OCI-M2 (cell line): ENCODE measurements around the gene DLGAP1.

ENCODE experiments used
- DNase-seq: peaks from one replicate; lab custom pipeline; 2025; ENCODE audit not compliant: unreplicated experiment; lab: John Stamatoyannopoulos, UW

DLGAP1 gene

GRCh38 chr18:3830604-3831003 lies 624.5 kb downstream of the DLGAP1 start:
- DNase-seq: no peak

- DNase-seq: no peak
Measured at GRCh38 chr18:3827236-3827845, 627.8 kb downstream of the DLGAP1 start.

- DNase-seq: no peak
Measured at GRCh38 chr18:3826021-3826420, 629.1 kb downstream of the DLGAP1 start.

- no peak for DNase-seq
Measured at GRCh38 chr18:3824101-3824500, 631.0 kb downstream of the DLGAP1 start.

- DNase-seq: no peak
Measured at GRCh38 chr18:3823073-3823472, 632.0 kb downstream of the DLGAP1 start.

GRCh38 chr18:3821524-3821923 lies 633.6 kb downstream of the DLGAP1 start:
- DNase-seq: no peak

- no peak for DNase-seq
Measured at GRCh38 chr18:3819961-3820360, 635.1 kb downstream of the DLGAP1 start.

- DNase-seq: no peak
Measured at GRCh38 chr18:3816610-3817363, 638.3 kb downstream of the DLGAP1 start.

- DNase-seq: no peak
Measured at GRCh38 chr18:3815991-3816390, 639.1 kb downstream of the DLGAP1 start.

- DNase-seq: no peak
Measured at GRCh38 chr18:3814816-3815215, 640.3 kb downstream of the DLGAP1 start.

GRCh38 chr18:3810296-3810695 lies 644.8 kb downstream of the DLGAP1 start:
- DNase-seq: no peak

- no peak for DNase-seq
Measured at GRCh38 chr18:3808985-3809780, 645.9 kb downstream of the DLGAP1 start.

- DNase-seq: no peak
Measured at GRCh38 chr18:3806656-3807055, 648.5 kb downstream of the DLGAP1 start.

- DNase-seq: no peak
Measured at GRCh38 chr18:3804336-3804735, 650.8 kb downstream of the DLGAP1 start.

GRCh38 chr18:3803350-3803749 lies 651.8 kb downstream of the DLGAP1 start:
- no peak for DNase-seq

- DNase-seq: no peak
Measured at GRCh38 chr18:3799515-3799914, 655.6 kb downstream of the DLGAP1 start.

GRCh38 chr18:3798032-3798431 lies 657.1 kb downstream of the DLGAP1 start:
- DNase-seq: no peak

- DNase-seq: no peak
Measured at GRCh38 chr18:3796434-3796833, 658.7 kb downstream of the DLGAP1 start.

- no peak for DNase-seq
Measured at GRCh38 chr18:3794537-3795348, 660.4 kb downstream of the DLGAP1 start.

GRCh38 chr18:3793545-3793944 lies 661.6 kb downstream of the DLGAP1 start:
- DNase-seq: no peak

- no peak for DNase-seq
Measured at GRCh38 chr18:3793111-3793510, 662.0 kb downstream of the DLGAP1 start.
